ENCODE measurements around the gene RNF183. TPM values are rescaled to one million over a fixed set of nuclear protein-coding genes. Genes with fewer than 3 reads are reported as not detected.

Gene RNF183, protein sequence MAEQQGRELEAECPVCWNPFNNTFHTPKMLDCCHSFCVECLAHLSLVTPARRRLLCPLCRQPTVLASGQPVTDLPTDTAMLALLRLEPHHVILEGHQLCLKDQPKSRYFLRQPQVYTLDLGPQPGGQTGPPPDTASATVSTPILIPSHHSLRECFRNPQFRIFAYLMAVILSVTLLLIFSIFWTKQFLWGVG
- not detected in 2 replicates for total RNA-seq

GRCh38 chr9:113302792-113303418 is at the start of gene RNF183:
Gene RNF183, minus strand, starts transcription at chr9:113303376. Its CDS starts 5,192 bp downstream, at chr9:113298184.

GRCh38 chr9:113349445-113350094 is 46.4 kb upstream of the RNF183 start, which contains the start of gene BSPRY:
Gene BSPRY, plus strand, starts transcription at chr9:113349541. Its CDS starts 39 bp downstream, at chr9:113349580.

DNA sequence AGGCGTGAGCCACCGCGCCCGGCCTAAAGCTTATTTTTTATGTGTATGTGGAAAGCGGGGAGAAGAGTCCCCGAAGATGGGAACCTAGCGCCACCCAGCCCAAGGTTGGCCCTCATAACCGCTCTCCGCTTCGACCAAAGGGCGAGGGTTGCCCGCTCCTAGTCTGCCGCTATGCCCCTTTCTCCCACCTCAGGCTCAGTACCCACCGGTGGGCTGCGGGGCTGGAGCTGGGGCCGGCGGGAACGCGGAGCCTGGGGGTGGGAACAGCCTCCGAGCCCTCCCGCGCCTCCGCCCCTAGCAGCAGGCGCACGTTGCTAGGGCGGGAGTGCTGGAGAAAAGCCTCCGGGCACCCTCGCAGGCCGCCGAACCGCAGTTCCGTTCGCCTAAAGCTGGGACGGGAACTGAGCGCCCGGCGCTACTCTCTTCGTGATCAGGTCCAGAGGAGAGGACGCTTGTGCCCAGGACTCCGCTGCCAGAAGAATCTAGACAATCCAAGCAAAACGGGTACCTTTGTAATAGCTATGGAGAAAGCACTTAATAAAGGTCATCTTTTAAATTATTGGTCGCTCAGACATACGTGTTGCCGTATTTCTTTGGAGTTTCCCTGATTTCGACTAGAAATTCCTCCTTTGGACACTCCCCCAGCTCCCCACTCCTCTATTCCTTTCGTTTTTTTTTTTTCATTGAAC is 37.0 kb upstream of the RNF183 start, which contains the start of gene WDR31:
Gene WDR31 (minus strand): TSS at position 265 of the 689 bp plus-strand sequence. CDS start 8,253 bp downstream, outside the sequence.

GRCh38 chr9:113275157-113276131 is 27.7 kb downstream of the RNF183 start, which contains the start of the genes CDC26 and PRPF4:
Gene CDC26, minus strand, starts transcription at chr9:113275572. Its CDS starts 3,065 bp downstream, at chr9:113272507.
Gene PRPF4, plus strand, starts transcription at chr9:113275658. Its CDS starts 86 bp downstream, at chr9:113275744.

Other genes starting within 250 kb of the RNF183 start
- 4.4 and 6.8 TPM in 2 replicates for gene ZFP37, start 246.7 kb downstream of the RNF183 start, total RNA-seq
- gene SLC31A2, start 152.4 kb downstream of the RNF183 start, total RNA-seq, result 33.3 and 39.0 TPM in 2 replicates
- gene FKBP15, start 82.1 kb downstream of the RNF183 start, total RNA-seq, result 32.9 and 35.5 TPM in 2 replicates
- 37.4 and 39.3 TPM in 2 replicates for gene SLC31A1, start 81.8 kb downstream of the RNF183 start, total RNA-seq
- gene CDC26, start 27.8 kb downstream of the RNF183 start, total RNA-seq, result 46.4 and 60.4 TPM in 2 replicates
- gene PRPF4, start 27.7 kb downstream of the RNF183 start, total RNA-seq, result 20.9 and 25.6 TPM in 2 replicates
- 2.9 and 3.2 TPM in 2 replicates for gene WDR31, start 36.9 kb upstream of the RNF183 start, total RNA-seq
- under 0.01 and 0.11 TPM in 2 replicates for gene BSPRY, start 46.2 kb upstream of the RNF183 start, total RNA-seq
- 15.7 and 19.3 TPM in 2 replicates for gene HDHD3, start 73.6 kb upstream of the RNF183 start, total RNA-seq
- 21.3 and 22.9 TPM in 2 replicates for gene ALAD, start 97.9 kb upstream of the RNF183 start, total RNA-seq
- 37.1 and 47.3 TPM in 2 replicates for gene POLE3, start 107.3 kb upstream of the RNF183 start, total RNA-seq
- 0.43 and 0.52 TPM in 2 replicates for gene C9orf43, start 107.4 kb upstream of the RNF183 start, total RNA-seq
- 83.4 and 87.5 TPM in 2 replicates for gene RGS3, start 160.4 kb upstream of the RNF183 start, total RNA-seq